Hematopoietic multipotent progenitor cell treated with erythropoietin and hydrocortisone succinate and interleukin-3 and kit ligand, for 8 days (in vitro differentiated cells): Measurements from ENCODE around the gene TCP11L2.
"Not testable (repeated sequence)": the region's sequence is repeated elsewhere in the genome, so short reads cannot be mapped to it uniquely, and the experiment has no call there.

Experiments
- DNase-seq: peaks from one replicate; pipeline ENCODE4 v3.0.0-alpha.2; 2015

Gene TCP11L2

GRCh38 chr12:106308121-106308520, 5.6 kb downstream of the TCP11L2 start:
- DNase-seq = no peak

- no peak for DNase-seq
Observed at GRCh38 chr12:106308611-106309010, 6.1 kb downstream of the TCP11L2 start.

GRCh38 chr12:106309671-106310505, 7.4 kb downstream of the TCP11L2 start:
- DNase-seq = no peak

GRCh38 chr12:106310687-106311086, 8.2 kb downstream of the TCP11L2 start:
- no peak for DNase-seq

- DNase-seq = no peak
Observed at GRCh38 chr12:106311139-106311538, 8.6 kb downstream of the TCP11L2 start.

- not testable (repeated sequence) for DNase-seq
Observed at GRCh38 chr12:106313413-106313812, 10.9 kb downstream of the TCP11L2 start.

GRCh38 chr12:106315523-106315922, 13.0 kb downstream of the TCP11L2 start:
- no peak for DNase-seq

GRCh38 chr12:106317406-106318082, 15.0 kb downstream of the TCP11L2 start:
- DNase-seq = no peak

- DNase-seq = no peak
Observed at GRCh38 chr12:106321139-106321850, 18.8 kb downstream of the TCP11L2 start.

- DNase-seq = no peak
Observed at GRCh38 chr12:106323537-106323936, 21.0 kb downstream of the TCP11L2 start.

- no peak for DNase-seq
Observed at GRCh38 chr12:106327309-106327869, 24.9 kb downstream of the TCP11L2 start.

GRCh38 chr12:106328735-106329134, 26.2 kb downstream of the TCP11L2 start:
- no peak for DNase-seq

- no peak for DNase-seq
Observed at GRCh38 chr12:106329231-106329982, 26.9 kb downstream of the TCP11L2 start.

- no peak for DNase-seq
Observed at GRCh38 chr12:106331599-106331998, 29.1 kb downstream of the TCP11L2 start.

GRCh38 chr12:106332536-106332935, 30.0 kb downstream of the TCP11L2 start:
- DNase-seq = no peak

- no peak for DNase-seq
Observed at GRCh38 chr12:106333010-106333409, 30.5 kb downstream of the TCP11L2 start.

GRCh38 chr12:106333756-106334155, 31.2 kb downstream of the TCP11L2 start:
- DNase-seq = no peak

GRCh38 chr12:106341086-106341877, 38.7 kb downstream of the TCP11L2 start:
- no peak for DNase-seq

GRCh38 chr12:106342397-106343213, 40.1 kb downstream of the TCP11L2 start:
- DNase-seq = no peak

GRCh38 chr12:106343214-106343528, 40.6 kb downstream of the TCP11L2 start:
- no peak for DNase-seq

- no peak for DNase-seq
Observed at GRCh38 chr12:106344131-106344530, 41.6 kb downstream of the TCP11L2 start.
